ENCODE measurements around the gene GABBR2. TPM values are rescaled to one million over a fixed set of nuclear protein-coding genes. Genes with fewer than 3 reads are reported as not detected.

The GABBR2 gene
- polyA plus RNA-seq, 1 donor (not counting 4 experiments of a cell fraction or from before 2014, with no cell fraction given), result 0.01 TPM

DNA sequence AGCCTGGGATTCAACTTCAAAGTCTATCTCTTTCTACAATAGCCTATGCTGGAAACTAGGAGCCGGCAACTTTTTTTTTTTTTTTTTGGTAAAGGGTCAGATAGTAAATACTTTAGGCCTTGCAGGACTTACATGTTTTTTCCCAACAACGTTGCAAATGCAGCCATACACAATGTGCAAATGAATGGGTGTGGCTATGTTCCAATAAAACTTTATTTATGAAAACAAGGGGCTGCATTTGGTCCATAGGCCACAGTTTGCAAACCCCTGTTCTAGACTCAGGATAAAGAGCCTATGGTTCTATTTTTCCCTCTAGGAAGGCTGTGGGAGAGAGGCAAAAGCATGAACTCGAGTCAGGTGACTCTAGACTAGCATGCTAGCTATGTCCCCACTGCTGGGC, 189.1 kb downstream of the GABBR2 start:
- dilution Hi-C loops (cut with MboI; ENCODE audit: extremely low pct_ligation_motif_present, low sequenced_read_pairs), result no loop called here
- Histone ChIP-seq H2AFZ (ENCODE audit: control insufficient read depth, low read length) (no peak overlapping the region), H3K79me2 (ENCODE audit: control insufficient read depth, insufficient read depth, low read length) (no peaks in the 10 kb centered on the region), H3K27ac (ENCODE audit: control insufficient read depth, insufficient read depth, low read length) (no peak overlapping the region), H4K20me1 (ENCODE audit: control insufficient read depth, extremely low read depth, insufficient read depth, low read length) (no peaks in the 10 kb centered on the region), H3K27me3 (ENCODE audit: control insufficient read depth, extremely low read depth, insufficient read depth, low read length) (no peaks in the 10 kb centered on the region), H3K36me3 (ENCODE audit: control insufficient read depth in 2 of 2, extremely low read depth in 1 of 2, insufficient read depth in 2 of 2, low read length in 2 of 2) (no peaks in the 10 kb centered on the region), H3K9me1 (ENCODE audit: control insufficient read depth, extremely low read depth, insufficient read depth, low read length) (no peaks in the 10 kb centered on the region), H3K4me3 (ENCODE audit: control insufficient read depth in 2 of 3, extremely low read depth in 1 of 3, insufficient read depth in 2 of 3, low read depth in 1 of 3, low read length in 3 of 3) (no peak overlapping the region), H3K9ac (ENCODE audit: control insufficient read depth, extremely low read depth, insufficient read depth, low read length) (no peak overlapping the region), H3K9me3 (ENCODE audit: control insufficient read depth, low read depth, low read length) (no peaks in the 10 kb centered on the region), H3K4me1 (ENCODE audit: control insufficient read depth, extremely low read depth, insufficient read depth, low read length) (no peaks in the 10 kb centered on the region), H3K4me2 (ENCODE audit: control insufficient read depth, extremely low read depth, insufficient read depth, low read depth, low read length) (no peak overlapping the region)
- TF ChIP-seq, protein P1, sequence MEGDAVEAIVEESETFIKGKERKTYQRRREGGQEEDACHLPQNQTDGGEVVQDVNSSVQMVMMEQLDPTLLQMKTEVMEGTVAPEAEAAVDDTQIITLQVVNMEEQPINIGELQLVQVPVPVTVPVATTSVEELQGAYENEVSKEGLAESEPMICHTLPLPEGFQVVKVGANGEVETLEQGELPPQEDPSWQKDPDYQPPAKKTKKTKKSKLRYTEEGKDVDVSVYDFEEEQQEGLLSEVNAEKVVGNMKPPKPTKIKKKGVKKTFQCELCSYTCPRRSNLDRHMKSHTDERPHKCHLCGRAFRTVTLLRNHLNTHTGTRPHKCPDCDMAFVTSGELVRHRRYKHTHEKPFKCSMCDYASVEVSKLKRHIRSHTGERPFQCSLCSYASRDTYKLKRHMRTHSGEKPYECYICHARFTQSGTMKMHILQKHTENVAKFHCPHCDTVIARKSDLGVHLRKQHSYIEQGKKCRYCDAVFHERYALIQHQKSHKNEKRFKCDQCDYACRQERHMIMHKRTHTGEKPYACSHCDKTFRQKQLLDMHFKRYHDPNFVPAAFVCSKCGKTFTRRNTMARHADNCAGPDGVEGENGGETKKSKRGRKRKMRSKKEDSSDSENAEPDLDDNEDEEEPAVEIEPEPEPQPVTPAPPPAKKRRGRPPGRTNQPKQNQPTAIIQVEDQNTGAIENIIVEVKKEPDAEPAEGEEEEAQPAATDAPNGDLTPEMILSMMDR (optimal IDR thresholded peaks at IDR 0.05 in 1 of 3, IDR thresholded peaks at IDR 0.05 in 1 of 3, conservative IDR thresholded peaks at IDR 0.05 in 1 of 3; ENCODE audit: extremely low read depth in 1 of 3, insufficient read depth in 2 of 3, low read length in 3 of 3), result no peak
- TF ChIP-seq EZH2 (IDR thresholded peaks at IDR 0.05; ENCODE audit: low read length), result no peak
- DNase-seq (ENCODE audit: low read depth, low spot score), result no peak
- no peak for FAIRE-seq

DNA sequence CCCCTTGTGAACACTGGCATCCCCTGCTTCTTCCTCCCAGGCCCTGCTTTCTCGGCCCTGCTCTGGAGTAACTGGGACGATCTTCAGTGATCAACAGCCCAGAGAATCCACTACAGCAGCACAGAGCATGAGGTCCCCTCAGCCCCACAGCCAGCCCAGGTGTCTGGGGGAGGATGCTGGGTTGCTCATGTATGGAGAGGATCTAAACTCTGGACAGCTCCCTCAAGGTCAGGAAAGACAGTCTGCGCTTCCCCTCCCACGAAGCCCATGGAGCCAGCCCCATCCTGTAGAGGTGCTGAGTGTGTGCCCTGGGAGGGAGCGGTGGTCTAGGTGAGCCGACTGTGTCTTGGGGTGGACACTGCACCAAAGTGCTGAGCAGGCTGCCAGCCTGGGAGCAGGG, 190.2 kb downstream of the GABBR2 start:
- H3K4me1 ChIP-seq (ENCODE audit: control insufficient read depth, extremely low read depth, insufficient read depth, low read length), result no peaks in the 10 kb centered on the region
- H3K27ac ChIP-seq (ENCODE audit: control insufficient read depth, insufficient read depth, low read length), result no peak overlapping the region
- H3K9me3 ChIP-seq (ENCODE audit: control insufficient read depth, low read depth, low read length), result no peaks in the 10 kb centered on the region
- DNase-seq (ENCODE audit: low read depth, low spot score) (no peak), FAIRE-seq (no peak)
- no peak overlapping the region for H2AFZ ChIP-seq (ENCODE audit: control insufficient read depth, low read length)
- H3K36me3 ChIP-seq (ENCODE audit: control insufficient read depth in 2 of 2, extremely low read depth in 1 of 2, insufficient read depth in 2 of 2, low read length in 2 of 2), result no peaks in the 10 kb centered on the region
- no peak overlapping the region for H3K9ac ChIP-seq (ENCODE audit: control insufficient read depth, extremely low read depth, insufficient read depth, low read length)
- H3K9me1 ChIP-seq (ENCODE audit: control insufficient read depth, extremely low read depth, insufficient read depth, low read length), result no peaks in the 10 kb centered on the region
- no peaks in the 10 kb centered on the region for H3K79me2 ChIP-seq (ENCODE audit: control insufficient read depth, insufficient read depth, low read length)
- H3K4me3 ChIP-seq (ENCODE audit: control insufficient read depth in 2 of 3, extremely low read depth in 1 of 3, insufficient read depth in 2 of 3, low read depth in 1 of 3, low read length in 3 of 3), result no peak overlapping the region
- H4K20me1 ChIP-seq (ENCODE audit: control insufficient read depth, extremely low read depth, insufficient read depth, low read length), result no peaks in the 10 kb centered on the region
- no peaks in the 10 kb centered on the region for H3K27me3 ChIP-seq (ENCODE audit: control insufficient read depth, extremely low read depth, insufficient read depth, low read length)
- TF ChIP-seq, protein P1 (optimal IDR thresholded peaks at IDR 0.05 in 1 of 3, IDR thresholded peaks at IDR 0.05 in 1 of 3, conservative IDR thresholded peaks at IDR 0.05 in 1 of 3; ENCODE audit: extremely low read depth in 1 of 3, insufficient read depth in 2 of 3, low read length in 3 of 3), result no peak
- no peak for TF ChIP-seq EZH2 (IDR thresholded peaks at IDR 0.05; ENCODE audit: low read length)
- H3K4me2 ChIP-seq (ENCODE audit: control insufficient read depth, extremely low read depth, insufficient read depth, low read depth, low read length), result no peak overlapping the region
- dilution Hi-C loops (cut with MboI; ENCODE audit: extremely low pct_ligation_motif_present, low sequenced_read_pairs), result no loop called here
